ENCODE results near the gene MACC1.
"Not testable (repeated sequence)": the region's sequence is repeated elsewhere in the genome, so short reads cannot be mapped to it uniquely, and the experiment has no call there.

Gene MACC1

DNA sequence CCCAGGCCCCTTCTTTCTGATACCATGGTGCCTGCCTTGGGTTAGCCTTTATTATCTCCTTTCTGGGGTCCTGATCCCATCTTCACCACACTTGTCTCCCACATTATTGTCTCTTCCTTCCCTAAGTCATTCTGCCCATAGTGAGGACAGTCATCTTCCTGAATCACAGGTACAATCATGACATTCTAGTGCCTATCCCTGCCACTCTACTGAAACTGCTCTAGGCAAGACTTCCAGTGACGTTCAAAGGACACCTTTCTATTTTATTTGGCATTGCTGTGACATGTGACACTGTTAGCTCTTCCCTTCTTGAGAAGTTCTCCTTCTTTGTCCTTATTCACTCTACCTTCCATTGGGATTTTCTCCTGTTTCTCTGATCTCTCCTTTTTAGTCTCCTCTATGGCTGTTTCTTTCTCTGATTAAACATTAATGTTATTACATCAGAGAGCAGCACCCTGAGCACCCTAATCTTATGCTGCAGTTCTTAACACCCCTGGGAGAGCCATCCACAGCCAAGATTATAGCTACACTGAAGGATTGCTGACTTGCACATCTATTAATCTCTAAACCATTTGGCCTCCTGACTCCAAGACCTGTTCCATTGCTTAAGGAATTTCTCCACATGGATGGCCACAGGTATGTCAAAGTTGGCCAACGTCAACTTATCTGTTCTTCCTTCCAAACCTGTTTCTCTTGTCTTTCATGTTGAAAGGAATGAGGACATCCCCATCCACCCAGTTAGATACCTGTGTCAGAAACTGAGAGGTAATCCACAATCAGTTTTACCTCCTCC is 10.9 kb downstream of the MACC1 start:
- DNase-seq, result no peak

DNA sequence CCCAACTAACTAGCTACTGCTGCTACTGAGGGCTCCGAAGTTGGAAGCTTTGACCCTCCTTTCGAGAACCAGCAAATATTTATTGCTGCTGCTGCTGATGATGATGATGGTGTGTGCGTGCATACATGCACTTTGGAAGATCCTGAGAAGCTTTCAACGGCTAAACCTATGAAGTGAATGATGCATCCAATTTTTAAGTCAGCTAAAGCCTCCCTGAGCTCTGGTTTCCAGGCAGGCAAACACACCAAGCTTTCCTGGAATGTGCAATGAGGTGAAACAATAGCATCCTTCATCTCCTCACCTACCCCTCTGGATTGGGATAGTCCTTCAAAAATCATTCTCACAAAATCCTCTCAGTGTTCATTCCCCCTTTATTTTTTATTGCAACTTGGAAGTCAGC is 13.9 kb downstream of the MACC1 start:
- DNase-seq, result no peak

DNA sequence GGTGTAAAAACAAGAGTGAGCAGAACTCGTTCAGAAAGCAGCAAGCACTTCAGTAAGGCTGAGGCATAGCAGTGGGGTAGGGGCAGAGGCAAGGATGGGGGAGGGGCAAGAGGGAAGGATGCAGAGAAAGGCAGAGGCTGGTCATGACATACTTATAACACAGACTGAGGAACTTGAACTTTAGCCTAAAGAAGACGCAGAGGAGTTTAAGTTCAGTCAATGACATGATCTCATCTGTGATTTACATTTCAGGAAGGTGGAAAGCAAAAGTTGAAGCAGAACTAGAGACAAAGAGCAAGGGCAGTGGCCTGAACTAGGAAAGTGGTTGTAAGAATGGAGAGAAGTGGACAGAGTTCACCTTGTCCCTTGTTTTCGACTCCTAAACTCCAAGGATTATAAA is 15.8 kb downstream of the MACC1 start:
- no peak for DNase-seq

DNA sequence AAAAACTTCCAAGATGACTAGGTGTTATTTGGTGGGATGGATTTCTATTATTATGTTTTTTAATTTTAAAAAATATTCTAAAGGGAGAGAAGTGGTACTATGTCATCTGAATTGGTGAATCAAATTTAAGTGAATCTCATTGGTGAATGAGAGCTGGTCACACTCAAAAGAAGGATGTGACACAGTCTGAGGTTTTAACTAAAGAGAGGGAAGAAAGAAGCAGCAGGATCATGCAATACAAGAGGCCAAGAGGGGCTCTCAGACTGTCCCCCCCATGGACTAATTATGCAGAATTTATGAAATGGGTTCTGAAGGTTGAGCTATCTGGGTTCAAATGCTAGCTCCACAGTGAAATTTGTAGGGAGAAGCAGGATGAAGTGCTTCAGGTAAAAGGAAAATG is 16.2 kb downstream of the MACC1 start:
- DNase-seq, result no peak

DNA sequence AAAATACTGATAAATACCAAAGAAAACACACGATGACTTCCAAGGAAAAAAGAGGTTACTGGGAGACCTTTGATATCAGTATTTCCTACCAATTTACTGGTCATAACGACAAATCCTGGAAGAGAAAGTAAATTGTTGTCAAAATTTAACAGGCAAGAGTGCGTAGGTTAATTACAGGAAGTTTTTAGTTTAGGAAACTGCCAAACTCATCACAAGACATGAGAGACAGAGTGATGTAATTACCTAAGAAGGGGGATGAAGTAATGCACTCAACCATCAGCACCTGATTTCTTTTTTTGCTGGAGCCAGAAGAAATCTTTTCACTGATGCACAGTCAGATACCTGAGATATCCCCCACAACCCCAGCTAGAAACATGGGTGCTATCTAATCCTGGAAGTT is 16.8 kb downstream of the MACC1 start:
- no peak for DNase-seq

DNA sequence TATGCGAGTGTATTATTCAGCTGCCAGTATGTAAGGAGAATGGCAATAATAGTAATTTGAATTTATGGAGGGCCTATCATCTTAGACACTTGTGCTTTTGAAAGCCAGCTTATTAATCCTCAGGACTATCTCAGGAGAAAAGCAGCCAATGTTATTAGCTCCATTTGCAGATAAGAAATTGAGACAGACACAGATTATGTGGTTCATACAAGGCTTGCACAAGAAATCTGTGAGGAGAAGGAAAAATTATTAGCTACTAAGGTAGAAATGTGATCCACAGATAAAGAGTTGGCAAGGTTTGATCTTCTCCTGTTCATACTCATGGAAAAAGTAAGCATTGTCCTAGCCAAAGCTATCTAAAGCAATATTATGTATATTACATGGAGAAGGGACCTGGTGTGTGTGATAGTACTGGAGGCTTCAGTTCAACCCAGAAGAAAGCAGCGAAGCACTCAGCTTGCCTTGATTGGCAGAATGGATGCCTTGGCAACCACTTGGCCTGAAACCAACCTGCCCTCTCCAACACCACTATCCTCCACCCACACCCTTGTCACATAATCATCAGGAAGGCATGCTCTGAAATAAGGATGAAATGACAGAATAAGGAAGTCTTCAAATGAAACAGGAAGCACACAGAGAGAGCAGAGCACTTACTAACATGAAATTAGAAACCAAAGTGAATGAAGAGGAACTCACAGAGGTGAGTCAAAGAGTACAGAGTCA is 18.0 kb downstream of the MACC1 start:
- DNase-seq, result no peak

DNA sequence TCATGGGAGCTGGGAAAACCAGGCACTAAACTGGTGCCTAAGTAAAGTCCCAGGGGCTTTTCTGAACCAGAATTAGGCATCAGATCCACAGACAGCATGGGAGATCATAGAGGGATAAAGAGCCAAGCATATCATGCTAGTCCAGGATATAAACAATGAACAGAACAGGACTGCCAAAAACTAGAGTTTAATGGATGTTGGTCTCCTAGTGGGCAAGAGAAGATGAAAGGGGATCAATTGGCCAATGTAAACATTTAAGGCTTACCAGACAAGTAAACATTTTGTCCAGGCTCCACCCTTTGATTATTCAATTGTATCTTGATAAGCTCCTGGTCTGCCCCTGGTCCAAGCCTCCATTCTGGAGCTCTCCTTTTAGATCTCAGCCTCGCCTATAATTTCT is 18.9 kb downstream of the MACC1 start:
- no peak for DNase-seq

DNA sequence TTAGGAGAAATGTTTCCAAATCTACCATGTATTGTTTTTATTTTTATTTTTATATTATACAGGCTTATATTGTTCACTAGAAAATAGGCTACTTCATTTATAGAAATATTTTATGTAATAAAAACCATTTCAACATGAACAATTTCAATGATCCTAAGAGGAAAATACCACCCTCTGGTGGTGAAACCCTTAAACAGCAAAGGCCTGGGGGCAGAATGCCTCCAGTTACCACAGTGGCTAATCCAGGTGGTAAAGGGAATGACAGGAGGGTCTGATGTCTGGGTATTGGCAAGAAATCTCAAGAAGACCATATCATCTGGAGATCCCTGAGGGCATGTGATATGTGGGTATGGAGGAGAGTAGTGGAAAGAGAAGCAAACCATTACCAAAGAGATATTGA is 19.3 kb downstream of the MACC1 start:
- no peak for DNase-seq

DNA sequence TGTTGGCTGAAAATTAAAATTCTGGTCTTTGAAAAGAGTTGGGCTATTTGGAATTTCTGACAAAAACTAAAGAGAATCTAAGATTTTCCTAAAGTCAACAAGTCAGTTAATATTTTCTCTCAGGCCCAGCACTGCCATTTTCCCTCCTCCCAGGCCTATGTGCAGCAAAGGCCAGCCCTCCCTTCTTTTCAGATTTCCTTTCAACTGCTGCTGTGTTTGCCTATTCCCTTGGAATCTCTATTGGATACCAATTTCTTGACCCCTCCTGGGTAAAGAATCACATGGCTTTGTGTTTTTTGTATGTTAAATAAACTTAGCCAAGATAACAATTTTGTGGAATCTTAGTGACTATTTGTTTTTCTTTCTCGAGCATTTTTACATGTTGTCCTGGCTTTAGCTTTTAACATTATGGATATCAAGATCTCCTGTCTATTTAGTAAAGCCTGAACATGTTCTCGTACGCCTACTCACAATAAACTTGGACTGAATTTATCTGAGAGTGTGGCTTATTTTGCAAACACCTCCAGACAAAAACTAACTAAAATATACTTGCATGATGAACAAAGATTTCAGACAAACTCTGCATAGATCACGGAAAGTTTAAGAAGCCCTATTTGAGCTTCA is 19.9 kb downstream of the MACC1 start:
- no peak for DNase-seq

DNA sequence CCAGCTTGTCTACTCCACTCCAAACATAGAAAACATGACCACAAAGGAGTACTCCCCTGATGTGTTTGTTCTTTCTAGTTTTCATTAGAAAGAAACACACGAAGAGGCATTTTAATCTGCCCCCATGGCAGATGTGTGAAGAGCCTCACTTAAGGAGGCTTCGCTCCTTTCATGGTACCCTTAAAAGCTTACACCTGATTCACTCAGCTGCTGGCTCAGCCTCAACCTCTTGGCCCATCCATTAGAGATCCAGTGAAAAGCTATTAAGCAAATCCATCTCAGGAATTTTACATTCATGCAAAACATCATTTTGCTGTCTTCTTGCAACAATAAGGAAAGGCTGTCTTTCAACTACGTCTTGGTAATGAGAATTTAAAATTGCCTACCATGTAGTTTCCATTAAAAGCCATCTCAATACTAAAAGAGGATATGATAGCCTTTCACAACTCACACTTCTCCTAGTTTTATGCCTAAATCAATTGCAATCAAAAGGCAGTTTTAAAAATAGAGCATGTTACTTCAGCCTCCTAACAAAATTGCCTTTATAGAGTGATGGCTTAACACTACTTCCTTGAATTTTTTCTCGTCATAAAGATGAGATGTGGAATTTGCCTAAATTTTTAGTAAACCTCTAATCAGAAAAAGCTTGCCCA is 22.7 kb downstream of the MACC1 start:
- DNase-seq, result no peak

DNA sequence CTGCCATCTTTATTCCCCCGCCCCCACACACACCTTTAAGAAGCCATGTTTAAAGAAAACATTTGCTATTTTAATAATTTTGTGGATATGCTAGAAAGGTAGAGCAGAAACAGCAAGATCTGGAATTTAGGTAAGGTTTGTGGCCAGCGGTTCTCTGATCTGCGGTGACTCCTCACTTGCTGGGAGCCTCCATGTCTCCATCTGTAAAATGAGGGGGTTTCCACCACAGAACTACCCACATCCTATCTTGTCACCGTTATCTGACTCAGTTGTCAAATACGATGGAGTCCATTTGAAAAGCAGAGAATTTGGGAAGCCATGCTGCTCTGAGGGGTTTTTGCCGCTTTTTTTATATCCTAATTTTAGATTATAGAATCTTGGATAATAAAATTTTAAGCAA is 23.3 kb downstream of the MACC1 start:
- DNase-seq, result no peak

DNA sequence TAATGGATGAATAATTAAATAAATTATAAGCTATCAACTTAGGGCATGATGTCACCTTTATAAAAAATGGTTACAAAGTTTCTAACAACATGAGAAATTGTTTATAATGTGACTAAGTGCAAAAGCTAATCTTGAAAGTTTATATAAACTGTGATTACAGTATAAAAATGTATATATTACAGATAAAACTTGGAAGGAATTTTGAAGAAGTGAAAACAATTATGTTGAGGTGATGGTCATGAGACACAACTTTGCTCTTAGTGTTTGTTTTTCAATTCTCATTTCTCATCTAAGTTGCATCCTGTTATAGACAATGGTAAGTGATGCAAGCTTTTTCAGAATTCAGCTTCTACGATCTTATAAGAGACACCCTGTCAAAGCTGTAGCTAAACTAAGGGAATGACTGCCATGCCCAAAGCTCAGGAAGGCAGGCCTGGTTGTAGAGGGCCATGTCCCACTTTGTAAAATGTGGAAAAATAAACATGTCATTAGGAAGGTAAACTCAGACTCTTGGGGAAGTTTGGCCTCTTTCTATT is 23.9 kb downstream of the MACC1 start:
- no peak for DNase-seq

DNA sequence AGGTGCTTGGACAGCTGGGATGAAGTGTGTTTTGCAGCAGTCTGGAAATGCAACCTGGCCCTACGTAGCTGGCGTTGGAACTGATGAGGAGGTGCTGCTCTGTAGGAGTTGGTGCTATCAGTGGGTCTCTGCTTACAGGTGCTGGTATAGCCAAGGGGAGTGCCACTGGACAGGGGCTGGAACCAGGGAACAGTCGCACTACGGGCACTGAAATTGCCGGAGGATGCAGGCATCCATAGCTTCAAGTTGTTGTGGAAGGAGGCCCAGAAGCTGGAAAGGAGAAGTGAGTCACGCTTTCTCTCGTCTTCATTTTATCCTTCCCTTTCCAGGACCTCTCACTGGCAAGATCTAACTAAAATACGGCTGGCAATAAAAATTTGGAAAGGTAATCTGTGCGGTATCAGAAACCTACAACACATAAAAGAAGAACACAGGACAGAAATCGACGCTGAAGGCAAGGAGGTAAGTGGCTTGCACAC is 25.8 kb downstream of the MACC1 start:
- no peak for DNase-seq

DNA sequence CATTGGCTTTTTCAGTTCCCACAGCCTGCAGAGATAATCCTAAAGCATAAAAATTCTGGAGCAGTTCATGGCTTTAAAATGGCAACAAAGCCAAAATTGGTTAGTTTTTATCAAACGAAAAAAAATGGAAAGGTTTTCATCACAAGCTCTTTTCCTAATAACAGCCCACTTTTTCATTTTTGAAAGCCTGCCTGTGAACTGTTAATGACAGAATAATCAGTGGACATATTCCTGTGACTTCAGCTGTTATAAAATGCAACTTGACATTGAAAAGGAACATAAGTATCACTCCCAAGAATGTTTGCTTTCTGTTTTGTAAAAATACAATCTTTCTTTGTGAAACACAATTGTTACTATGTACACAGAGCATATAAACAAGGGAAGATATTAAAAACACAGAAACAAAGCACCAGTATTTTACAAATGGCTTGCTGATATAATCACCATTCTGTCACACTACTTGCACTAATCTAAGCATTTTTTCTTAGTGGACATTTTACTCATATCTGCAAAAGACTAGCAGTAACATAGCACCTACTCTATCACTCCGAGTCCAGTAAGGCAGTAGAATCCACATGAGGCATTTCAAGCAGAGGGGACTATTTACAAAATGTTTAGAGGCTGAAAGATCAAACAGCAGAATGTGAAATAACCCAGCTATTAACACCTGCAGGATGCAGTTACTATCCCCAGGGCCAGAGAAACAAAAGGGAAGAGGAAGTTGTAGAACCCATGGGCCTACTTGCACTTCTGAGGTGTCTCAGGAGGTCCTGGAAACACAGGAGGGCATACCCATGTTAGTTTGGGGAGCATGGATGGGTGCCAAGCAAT is 26.4 kb downstream of the MACC1 start:
- no peak for DNase-seq

DNA sequence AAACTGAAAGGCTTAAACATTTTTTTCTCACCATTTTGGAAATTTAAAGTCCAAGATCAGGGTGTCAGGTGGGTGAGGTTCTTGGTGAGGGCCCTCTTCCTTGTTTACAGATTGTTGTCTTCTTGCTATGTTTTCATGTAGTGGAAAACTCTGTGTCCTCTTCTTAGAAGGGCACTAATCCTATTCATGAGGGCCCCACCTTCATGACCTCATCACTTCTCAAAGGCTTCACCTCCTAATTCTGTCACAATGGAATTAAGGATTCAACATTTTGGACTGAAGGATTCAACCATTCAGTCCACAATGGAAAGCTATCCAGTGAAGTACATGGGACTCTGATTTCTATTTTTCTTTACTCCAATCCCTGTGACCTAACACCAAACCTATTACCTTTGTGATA is 27.3 kb downstream of the MACC1 start:
- DNase-seq, result no peak

DNA sequence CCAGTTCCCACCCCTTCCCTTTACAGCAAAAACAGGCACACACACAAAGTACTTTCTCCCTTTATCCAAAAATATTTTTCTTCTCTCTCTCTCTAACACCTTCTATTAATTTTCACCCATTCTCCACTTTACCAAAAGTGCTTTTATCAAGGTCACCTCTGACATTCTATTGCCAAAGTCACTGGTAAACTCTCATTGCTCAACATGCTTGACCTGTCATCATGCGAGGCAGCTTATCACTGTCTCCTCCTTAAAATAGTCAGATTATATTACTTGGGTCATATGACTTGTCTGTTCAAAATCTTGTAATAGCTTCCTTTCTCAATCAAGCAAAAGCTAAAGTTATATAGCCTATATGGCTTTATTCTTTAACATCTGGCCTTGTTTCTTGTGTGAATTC is 28.6 kb downstream of the MACC1 start:
- DNase-seq, result no peak

DNA sequence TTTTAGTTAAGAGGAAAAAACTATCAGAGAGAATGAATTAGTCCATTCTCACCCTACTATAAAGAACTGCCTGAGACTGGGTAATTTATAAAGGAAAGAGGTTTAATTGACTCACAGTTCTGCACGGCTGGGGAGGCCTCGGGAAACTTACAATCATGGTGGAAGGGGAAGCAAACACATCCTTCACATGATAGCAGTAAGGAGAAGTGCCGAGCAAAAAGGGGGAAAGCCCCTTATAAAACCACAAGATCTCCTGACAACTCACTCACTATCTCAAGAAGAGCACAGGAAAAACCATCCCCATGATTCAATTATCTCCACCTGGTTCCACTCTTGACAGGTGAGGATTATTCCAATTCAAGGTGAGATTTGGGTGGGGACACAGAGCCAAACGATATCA is 29.3 kb downstream of the MACC1 start:
- DNase-seq, result not testable (repeated sequence)

DNA sequence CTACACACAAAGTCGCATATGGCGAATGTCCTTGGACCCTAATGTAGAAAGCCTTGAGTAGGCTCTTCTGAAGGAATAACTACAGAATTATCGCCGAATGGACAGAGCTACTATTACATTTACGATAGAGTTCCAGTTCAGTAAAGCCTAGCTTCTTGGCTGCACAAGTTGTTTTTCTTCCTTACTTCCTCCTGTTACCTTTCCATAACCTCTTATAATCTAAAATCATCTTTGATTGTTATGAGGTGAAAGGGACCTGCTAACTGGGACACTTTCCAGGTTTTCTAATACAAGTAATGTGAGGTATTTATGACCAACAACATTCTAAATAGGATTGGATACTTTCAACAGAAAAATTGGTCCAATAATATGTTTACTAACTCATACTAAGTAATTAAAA is 31.2 kb downstream of the MACC1 start:
- DNase-seq, result no peak

DNA sequence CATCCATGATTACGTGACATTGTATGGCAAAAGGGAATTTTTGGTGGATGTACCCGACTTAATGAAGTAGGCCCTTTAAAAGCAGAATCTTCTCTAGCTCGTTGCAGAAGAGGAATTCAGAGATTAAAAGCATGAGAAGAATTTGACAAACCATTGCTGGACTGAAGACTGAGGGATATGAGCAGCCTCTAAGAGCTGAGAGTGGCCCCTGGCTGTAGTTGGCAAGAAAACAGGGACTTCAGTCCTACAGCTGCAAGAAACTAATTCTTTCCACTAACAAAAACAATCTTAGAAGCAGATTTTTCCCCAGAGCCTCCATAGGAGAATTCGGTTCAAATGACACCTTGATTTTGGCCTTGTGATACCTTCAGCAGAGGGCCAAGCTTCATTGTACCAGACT is 34.1 kb downstream of the MACC1 start:
- DNase-seq, result no peak

DNA sequence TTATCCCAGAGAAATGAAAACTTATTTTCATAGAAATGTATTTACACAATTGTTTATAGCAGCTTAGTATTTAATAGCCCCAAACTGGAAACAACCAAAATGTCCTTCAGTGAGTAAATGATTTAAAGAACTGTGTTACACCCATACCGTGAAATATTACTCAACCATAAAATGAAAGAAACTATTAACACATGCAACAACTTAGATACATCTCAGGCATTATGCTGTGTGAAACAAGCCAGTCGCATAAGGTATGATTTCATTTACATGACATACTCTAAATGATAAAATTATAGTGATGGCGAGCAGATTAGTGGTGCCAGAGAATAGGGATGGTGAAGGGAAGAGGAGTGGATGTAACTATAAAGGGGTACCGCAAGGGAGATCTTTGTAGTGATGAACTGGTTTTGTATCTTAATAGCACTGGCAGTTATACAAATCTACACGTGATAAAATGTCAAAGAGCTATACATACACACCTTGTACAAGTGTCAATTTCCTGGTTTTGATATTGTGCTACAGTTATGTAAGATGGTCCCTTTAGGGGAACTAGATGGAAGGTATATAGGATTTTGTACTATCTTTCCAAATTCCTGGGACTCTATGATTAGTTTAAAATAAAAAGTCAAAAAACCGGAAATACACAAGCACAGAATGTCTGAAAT is 40.5 kb downstream of the MACC1 start:
- no peak for DNase-seq

DNA sequence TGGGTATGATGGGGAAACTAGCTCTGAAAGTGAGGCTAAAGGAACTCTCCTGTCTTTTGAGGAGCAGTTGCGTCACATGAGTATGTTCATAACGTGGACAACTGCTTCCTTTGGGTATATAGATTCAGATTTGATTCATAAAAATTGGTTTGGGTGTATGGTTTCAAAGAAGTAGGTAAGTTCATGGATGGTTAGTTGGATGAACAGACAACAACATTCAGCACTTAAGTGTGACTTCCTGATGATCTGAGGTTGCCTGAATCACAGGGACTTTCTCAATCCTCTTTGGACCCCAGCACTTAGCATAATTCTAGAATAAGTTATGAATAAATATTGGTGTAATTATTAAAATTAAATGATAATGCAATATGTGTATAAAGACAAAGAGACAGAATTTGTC is 43.4 kb downstream of the MACC1 start:
- no peak for DNase-seq
